Lower leg skin (tissue), 4 donors: ENCODE data around the gene EFR3B. TPM values are rescaled to one million over a fixed set of nuclear protein-coding genes. Genes with fewer than 3 reads are reported as not detected.
"Not testable (repeated sequence)": the region's sequence is repeated elsewhere in the genome, so short reads cannot be mapped to it uniquely, and the experiment has no call there.

Experiments used
- DNase-seq, 2 donors: peaks; one replicate each; pipeline ENCODE4 v3.0.0-alpha.2; 2019; ENCODE audit warnings: low spot score in 2 of 2
- H3K4me3 ChIP-seq: fragments of 200-600 bp; sonication (generic); 2 replicates; pipeline ENCODE4 v1.5.1; 2017; ENCODE audit warnings: mild to moderate bottlenecking, low read depth; ENCODE audit not compliant: poor library complexity, severe bottlenecking
- CTCF ChIP-seq, 3 donors: fragments of 450-650 bp; IDR thresholded peaks; one replicate each; pipeline ENCODE4 v1.5.1; 2016; ENCODE audit warnings: antibody characterized with exemption in 3 of 3, mild to moderate bottlenecking in 3 of 3, moderate library complexity in 2 of 3
- POLR2A ChIP-seq, 2 donors: fragments of 450-650 bp; IDR thresholded peaks; one replicate each; pipeline ENCODE4 v1.6.1; 2016 to 2017; ENCODE audit warnings: antibody characterized with exemption in 2 of 2, mild to moderate bottlenecking in 1 of 2, moderate library complexity in 1 of 2
- WGBS, 2 donors: methylation state at CpG; one replicate each; pipeline ENCODE4 v1.1.5; 2018; 5-methylcytosine and 5-hydroxymethylcytosine counted together
- intact Hi-C: fragments of 100-400 bp; cut with DNase I; formaldehyde crosslinking; loops from one replicate; pipeline ENCODE4 v1.15.0; 2023; ENCODE audit warnings: low total_unique reads
- total RNA-seq, 4 donors: library from RNA; depleted of rRNA; stranded (reverse); fragments of >200 nt; gene quantifications; one replicate each; pipeline ENCODE4 v1.1.0, GENCODE V29; 2016

The EFR3B gene
- total RNA-seq, 4 donors from 2014 or later = 0.42 to 1.8 (median 1.5) TPM; not detected in 1

- no peak overlapping the region for H3K4me3 ChIP-seq
- intact Hi-C loops = no loop called here
- 67 to 68% methylated on average over 6 of the region's 6 CpGs for WGBS, 2 donors
- no peak for TF ChIP-seq CTCF (IDR thresholded peaks at IDR 0.05)
- no peak for TF ChIP-seq POLR2A (IDR thresholded peaks at IDR 0.05)
- DNase-seq = peak in 1 of 2 donors; percentile 56
These were observed 41.2 kb upstream of the EFR3B start for GRCh38 chr2:25000503-25001324.

GRCh38 chr2:25001325-25001637 lies 40.6 kb upstream of the EFR3B start:
- DNase-seq = peak in 1 of 2 donors; percentile 39
- intact Hi-C loops = no loop called here

GRCh38 chr2:25002066-25002465 lies 39.8 kb upstream of the EFR3B start:
- no peak for DNase-seq
- intact Hi-C loops = no loop called here
- WGBS, 2 donors = 36 to 53% methylated on average over 1 of the region's 1 CpG
- TF ChIP-seq CTCF (IDR thresholded peaks at IDR 0.05) (no peak), POLR2A (IDR thresholded peaks at IDR 0.05) (no peak)
- H3K4me3 ChIP-seq = no peak overlapping the region

More at GRCh38 chr2:25001325-25001637, 40.6 kb upstream of the EFR3B start:
- TF ChIP-seq CTCF (IDR thresholded peaks at IDR 0.05) = no peak
- 90 to 92% methylated on average over 7 of the region's 7 CpGs for WGBS, 2 donors
- H3K4me3 ChIP-seq = no peak overlapping the region

GRCh38 chr2:25009954-25010353 lies 31.9 kb upstream of the EFR3B start:
- no peak for DNase-seq
- intact Hi-C loops = no loop called here
- WGBS, 2 donors = 66 to 67% methylated on average over 11 of the region's 11 CpGs
- TF ChIP-seq CTCF (IDR thresholded peaks at IDR 0.05) (no peak), POLR2A (IDR thresholded peaks at IDR 0.05) (no peak)
- H3K4me3 ChIP-seq = no peak overlapping the region

GRCh38 chr2:25011342-25011741 lies 30.5 kb upstream of the EFR3B start:
- intact Hi-C loops, DNase-seq, H3K4me3 ChIP-seq: not testable (repeated sequence)
- WGBS, 2 donors = 95 to 97% methylated on average over 2 of the region's 2 CpGs

GRCh38 chr2:25014631-25015030 lies 27.2 kb upstream of the EFR3B start:
- TF ChIP-seq CTCF (IDR thresholded peaks at IDR 0.05) (no peak), POLR2A (IDR thresholded peaks at IDR 0.05) (no peak)
- no peak for DNase-seq
- intact Hi-C loops = no loop called here
- WGBS, 2 donors = 88 to 94% methylated on average over 9 of the region's 9 CpGs
- no peak overlapping the region for H3K4me3 ChIP-seq
